HG02870 (cell line): ENCODE data around the gene MGP.

Experiments
- ATAC-seq: cut with Tn5 transposase; IDR thresholded peaks from one replicate; pipeline ENCODE4 v1.9.1; 2021; ENCODE audit warnings: mild to moderate bottlenecking, moderate library complexity; ENCODE audit not compliant: unreplicated experiment

Gene MGP

GRCh38 chr12:14833336-14833735 is 52.3 kb downstream of the MGP start:
- ATAC-seq, result no peak
